Dedifferentiated amniotic fluid mesenchymal stem cell (primary cell): ENCODE data around the gene NTRK2.

Experiments used
- DNase-seq: peaks from one replicate; pipeline ENCODE4 v3.0.0-alpha.2; 2016; ENCODE audit errors: extremely low spot score

NTRK2 gene

GRCh38 chr9:84681516-84682285, 12.2 kb downstream of the NTRK2 start:
- no peak for DNase-seq

DNA sequence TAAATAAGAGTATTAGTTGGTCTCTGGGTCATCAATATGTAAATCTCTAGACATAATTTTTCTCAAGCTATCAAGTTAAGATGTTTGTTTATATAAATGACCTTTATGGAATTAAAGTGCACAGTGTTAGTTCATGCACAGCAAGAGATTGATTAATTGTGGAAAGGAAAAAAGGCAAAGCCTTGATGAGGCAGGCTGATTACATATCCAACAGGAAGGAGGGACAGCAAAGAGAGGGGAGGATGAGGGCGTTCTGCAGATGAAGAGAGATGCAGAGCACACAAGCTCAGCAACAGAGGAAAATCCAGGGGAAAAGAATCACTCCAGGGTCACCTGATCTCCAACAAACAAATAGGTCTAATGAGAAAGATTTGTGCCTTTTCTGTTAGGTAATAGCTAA, 16.5 kb downstream of the NTRK2 start:
- DNase-seq = no peak

DNA sequence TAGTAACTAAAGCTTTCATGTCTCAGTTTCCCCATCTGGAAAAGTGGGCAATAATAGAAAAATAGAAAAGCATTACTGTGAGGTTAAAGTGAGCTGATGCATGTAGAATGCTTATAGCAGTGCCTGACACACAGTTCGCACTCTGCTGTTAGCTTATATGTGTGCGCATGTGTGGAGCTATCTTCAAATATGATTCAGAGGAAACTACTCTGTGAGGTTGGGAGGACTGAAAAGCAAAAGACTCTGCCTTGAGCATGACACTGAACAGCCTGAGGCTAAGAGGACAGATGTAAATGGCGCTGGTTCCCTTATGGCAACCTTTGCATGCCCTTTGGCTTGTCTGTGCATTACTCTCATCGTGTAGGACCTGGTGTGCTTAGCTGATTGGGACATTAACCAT, 19.4 kb downstream of the NTRK2 start:
- no peak for DNase-seq

DNA sequence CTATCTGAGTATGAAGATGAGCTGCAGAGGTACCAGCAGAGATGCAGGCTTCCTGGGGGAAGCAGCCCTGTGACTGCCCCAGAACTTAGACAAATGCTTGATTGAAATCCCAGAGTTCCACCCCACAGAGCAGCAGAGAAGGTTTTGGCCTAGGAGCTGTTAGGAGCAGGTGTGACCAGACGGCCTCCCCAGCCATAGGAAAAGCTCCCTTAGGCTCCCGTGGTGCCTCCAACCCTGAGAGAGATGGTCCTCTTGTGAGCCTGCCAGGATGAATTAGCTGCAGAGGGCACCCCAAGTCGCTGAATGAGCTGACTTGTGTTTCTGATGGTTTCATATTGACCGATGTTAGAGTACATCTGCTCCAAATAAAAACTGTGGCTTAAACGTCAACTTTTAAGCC, 22.1 kb downstream of the NTRK2 start:
- DNase-seq = no peak

DNA sequence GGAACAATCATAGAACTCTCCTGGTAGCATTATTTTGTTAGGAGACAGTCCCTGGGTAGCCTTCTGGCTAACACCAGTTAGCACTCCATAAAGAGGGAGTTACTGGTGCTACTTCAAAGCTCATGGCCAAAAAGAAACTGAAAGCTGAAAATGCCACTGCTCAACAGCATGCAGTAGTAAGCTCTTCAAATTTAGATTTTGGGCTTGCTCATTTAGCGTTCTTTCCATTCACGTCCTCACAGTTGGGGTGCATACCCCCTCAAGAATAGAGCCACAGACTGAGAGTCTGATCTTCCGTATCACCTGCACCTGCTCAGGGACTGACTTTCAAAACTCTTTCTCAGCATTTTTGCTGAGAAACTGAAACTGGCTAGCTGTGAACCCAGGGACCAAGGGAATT, 24.7 kb downstream of the NTRK2 start:
- no peak for DNase-seq

DNA sequence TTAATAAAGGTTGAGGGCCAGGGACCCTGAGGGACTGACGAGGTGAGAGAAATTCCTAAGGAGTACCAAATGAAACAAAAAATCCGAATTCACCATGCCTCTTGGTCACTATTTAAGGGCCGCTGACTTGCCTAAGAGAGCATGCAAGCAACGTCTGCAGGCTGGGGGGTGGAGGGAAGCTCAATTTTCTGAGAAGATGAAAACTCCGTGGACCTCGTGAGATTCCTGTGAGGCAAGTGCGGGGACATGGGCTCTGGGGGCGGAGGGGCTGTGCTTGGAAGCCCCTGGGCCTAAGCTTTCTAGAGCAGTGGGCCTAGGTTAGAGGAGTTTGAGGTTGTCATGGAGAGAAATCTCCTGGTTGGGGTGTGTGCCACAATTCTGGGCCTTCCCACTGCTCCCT, 27.5 kb downstream of the NTRK2 start:
- no peak for DNase-seq

DNA sequence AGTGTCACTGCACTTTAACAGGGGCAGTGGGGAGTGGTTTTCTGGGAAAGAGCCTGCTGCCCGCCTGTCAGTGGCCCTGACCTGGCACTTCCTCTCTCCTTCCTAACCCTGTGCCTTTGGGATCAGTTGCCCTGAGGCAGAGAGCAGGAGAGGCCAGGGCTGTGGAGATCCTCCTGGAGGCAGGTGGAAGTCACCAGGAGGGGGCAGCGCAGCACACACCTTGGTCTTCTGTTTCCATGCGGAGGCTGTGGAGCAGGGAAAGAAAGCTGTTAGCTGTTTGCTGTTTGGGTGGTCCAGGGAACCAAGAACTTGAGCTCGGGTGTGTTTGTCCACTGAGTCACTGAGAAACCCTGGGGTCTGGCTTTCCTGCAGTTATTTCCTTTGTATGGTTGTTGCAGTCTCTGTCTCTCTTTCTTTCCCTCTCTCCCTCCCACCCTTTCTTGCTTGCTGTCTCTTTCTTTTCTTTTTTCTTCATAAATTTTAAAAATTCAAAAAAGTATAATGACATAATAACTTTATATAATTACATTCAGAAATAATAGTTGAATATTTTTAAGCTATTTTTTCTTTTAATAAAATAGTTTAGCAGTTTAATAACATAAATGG, 28.1 kb downstream of the NTRK2 start:
- DNase-seq = no peak

- DNase-seq = no peak
These were observed 28.8 kb downstream of the NTRK2 start for GRCh38 chr9:84698323-84698722.

GRCh38 chr9:84699984-84700383, 30.5 kb downstream of the NTRK2 start:
- DNase-seq = no peak

DNA sequence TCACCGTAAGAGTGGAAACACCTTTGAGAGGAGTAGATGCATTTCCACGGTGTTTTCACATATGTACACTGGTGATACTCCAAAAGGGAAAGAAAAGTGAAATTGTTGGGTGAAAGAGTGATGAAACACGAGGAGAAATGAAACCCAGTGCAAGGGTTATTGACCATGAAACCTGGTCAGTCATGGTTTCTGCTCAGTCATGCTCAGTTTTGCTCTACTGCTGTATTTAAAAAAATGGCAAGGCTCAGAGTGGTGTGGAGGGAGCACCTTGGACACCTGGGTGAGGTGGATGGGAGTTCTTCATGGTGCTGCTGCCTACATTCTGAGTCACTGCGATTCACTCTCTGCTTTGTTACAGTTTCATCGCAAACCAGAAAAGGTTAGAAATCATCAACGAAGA, 32.3 kb downstream of the NTRK2 start:
- DNase-seq = no peak

DNA sequence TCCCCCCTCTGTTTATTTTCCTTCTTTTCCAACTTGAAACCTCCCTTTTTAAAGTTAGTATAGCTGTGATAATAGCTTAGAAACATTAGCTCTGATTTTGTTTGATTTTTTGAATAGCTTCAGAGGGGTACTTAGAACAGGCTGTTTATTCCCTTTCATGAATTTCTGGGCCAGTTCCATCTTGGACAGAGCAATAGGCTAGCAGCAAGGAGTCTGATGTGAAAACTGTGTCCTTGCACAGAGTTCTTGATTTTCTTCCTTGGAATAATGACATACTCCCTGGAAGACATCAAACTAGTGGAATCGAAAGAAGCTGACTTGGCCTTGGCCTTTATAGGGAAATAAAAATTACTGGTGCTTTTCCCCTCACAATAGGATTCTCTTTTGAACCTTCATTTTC, 32.9 kb downstream of the NTRK2 start:
- DNase-seq = no peak

GRCh38 chr9:84703793-84704192, 34.3 kb downstream of the NTRK2 start:
- no peak for DNase-seq

GRCh38 chr9:84705128-84705527, 35.6 kb downstream of the NTRK2 start:
- no peak for DNase-seq

- DNase-seq = no peak
These were observed 38.9 kb downstream of the NTRK2 start for GRCh38 chr9:84708400-84708799.

- no peak for DNase-seq
These were observed 39.5 kb downstream of the NTRK2 start for GRCh38 chr9:84709056-84709455.

DNA sequence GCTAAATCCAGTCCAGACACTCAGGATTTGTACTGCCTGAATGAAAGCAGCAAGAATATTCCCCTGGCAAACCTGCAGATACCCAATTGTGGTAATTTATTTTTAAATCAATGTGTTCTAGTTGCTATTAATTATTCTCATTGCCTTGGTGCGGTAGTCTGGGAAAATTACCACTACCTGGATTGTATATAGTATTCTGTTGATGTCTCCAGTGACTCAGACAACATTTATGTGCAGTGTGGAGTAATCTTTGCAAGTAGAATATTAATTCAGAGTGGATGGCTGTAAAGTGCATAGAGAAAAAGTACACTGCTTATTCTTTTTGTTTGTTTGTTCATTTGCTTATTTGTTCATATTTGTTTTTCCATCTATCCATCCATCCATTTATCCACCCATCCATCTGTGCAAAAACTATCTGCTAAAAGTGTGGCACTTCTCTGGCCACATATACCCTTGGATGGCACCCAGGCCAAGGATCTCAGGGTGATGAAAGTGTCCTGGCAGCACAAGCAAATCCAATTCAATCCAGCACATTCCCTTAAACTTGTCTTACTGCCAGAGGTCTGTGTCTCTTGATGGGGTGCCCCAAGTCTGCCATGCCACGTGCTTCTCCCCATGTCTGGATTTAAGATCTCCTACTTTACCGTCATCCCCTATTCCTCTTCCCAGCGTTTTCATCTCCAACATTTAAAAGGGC, 41.3 kb downstream of the NTRK2 start:
- DNase-seq = no peak

DNA sequence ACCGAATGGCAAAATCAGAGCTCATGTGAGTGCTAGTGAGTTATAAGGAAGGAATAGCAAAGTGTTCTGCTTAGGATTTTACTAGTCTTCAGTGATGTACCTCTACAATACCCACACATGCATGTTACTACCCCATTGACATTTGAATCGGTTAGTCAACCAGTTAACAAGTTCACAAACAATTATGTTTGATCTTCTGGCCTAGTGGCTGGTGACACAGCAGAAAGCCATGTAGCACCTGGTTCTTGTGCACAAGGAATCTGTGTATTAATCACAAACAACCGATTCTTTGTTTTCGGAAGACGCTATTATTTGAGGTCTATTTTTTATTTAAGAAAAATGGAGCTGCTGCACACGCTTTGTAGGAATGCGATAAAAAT, 41.9 kb downstream of the NTRK2 start:
- no peak for DNase-seq

DNA sequence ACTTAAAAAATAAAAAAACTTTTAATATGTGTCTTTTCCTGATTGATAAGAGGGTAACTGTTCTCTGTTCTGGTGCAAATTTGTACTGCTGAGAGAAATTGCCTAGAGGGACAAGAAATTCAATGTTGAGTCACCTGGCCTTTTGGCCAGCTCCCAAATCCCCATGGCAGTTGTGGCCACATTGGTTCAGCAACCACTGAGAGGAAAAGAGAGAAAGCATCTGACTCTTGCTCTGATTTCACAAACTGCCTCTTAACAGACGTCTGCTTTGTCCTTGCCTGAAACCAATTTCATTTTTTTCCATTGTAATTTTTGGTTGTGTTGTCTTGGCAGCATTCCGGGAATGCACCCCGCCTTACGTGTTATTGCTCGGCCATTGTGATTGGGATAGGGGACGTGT, 42.4 kb downstream of the NTRK2 start:
- DNase-seq = no peak

DNA sequence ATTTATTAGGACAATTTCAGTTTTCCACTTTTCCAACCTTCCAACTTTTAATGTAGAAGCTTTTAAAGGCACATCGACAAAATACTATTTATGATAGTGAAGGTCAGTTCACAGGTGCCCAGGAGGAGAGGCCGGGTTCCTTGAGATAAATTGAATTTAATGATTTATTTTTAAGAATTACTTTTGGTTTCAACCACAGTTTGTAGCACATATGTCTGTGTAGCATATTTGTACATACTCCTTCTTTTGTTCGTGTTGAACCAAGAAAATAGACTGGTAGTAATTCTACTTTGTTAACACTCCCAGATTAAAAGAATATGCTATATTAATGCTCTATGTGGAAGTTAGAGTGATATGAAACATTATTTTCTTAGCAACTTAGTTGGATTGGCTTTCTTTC, 46.7 kb downstream of the NTRK2 start:
- DNase-seq = no peak

DNA sequence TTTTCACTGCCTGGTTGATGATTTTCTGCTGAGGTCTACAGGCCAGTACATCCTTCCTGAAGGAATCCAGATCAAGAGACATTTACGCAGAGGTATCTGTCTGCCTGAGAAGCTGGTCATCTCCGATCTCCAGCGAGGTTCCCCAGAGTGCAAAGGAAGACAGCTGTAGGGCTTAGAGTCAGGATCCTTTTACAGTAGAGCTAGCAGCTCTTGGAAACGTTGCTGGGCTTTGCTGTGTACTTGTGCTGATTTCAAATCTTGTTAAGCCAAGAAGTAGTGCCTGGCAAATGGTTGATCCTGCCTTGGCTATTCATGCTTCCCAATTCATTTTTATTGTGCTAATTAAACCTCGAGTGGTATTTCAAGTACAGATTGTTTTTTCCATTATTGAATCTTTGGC, 48.9 kb downstream of the NTRK2 start:
- DNase-seq = no peak

GRCh38 chr9:84722388-84722989, 53.0 kb downstream of the NTRK2 start:
- DNase-seq = no peak

- DNase-seq = no peak
These were observed 53.9 kb downstream of the NTRK2 start for GRCh38 chr9:84723426-84723825.

- no peak for DNase-seq
These were observed 62.2 kb downstream of the NTRK2 start for GRCh38 chr9:84731696-84732095.
